Mucosa of rectum (tissue), 2 donors: Measurements from ENCODE around the gene HEXIM1.
A peak's percentile ranks its signal among the peaks of the same experiment; 100 is the strongest.

Source experiments
- H3K27ac ChIP-seq, 2 donors: one replicate each; pipeline ENCODE4 v1.7.0; 2013; ENCODE audit warnings: inconsistent platforms in 2 of 2, low read depth in 2 of 2, low read length in 2 of 2
- H3K27me3 ChIP-seq, 2 donors: one replicate each; pipeline ENCODE4 v1.7.0; 2013; ENCODE audit warnings: low read length in 2 of 2; ENCODE audit not compliant: control insufficient read depth in 2 of 2, insufficient read depth in 2 of 2
- H3K36me3 ChIP-seq, 2 donors: one replicate each; pipeline ENCODE4 v1.7.0; 2013; ENCODE audit warnings: low read length in 2 of 2; ENCODE audit not compliant: control insufficient read depth in 2 of 2, insufficient read depth in 2 of 2
- H3K4me1 ChIP-seq, 2 donors: one replicate each; pipeline ENCODE4 v1.7.0; 2013; ENCODE audit warnings: low read length in 2 of 2, mild to moderate bottlenecking in 1 of 2; ENCODE audit not compliant: control insufficient read depth in 2 of 2, insufficient read depth in 2 of 2
- H3K4me3 ChIP-seq, 2 donors: one replicate each; pipeline ENCODE4 v1.7.0; 2013; ENCODE audit warnings: low read length in 2 of 2
- H3K9ac ChIP-seq, 2 donors: one replicate each; pipeline ENCODE4 v1.7.0; 2013; ENCODE audit warnings: low read length in 2 of 2, low read depth in 1 of 2, mild to moderate bottlenecking in 1 of 2
- H3K9me3 ChIP-seq, 2 donors: one replicate each; pipeline ENCODE4 v1.7.0; 2013; ENCODE audit warnings: low read length in 2 of 2; ENCODE audit not compliant: control insufficient read depth in 2 of 2
- donor health status: healthy.
- donor health status: Normal muscosa, but diverticular disease.

HEXIM1 gene

DNA sequence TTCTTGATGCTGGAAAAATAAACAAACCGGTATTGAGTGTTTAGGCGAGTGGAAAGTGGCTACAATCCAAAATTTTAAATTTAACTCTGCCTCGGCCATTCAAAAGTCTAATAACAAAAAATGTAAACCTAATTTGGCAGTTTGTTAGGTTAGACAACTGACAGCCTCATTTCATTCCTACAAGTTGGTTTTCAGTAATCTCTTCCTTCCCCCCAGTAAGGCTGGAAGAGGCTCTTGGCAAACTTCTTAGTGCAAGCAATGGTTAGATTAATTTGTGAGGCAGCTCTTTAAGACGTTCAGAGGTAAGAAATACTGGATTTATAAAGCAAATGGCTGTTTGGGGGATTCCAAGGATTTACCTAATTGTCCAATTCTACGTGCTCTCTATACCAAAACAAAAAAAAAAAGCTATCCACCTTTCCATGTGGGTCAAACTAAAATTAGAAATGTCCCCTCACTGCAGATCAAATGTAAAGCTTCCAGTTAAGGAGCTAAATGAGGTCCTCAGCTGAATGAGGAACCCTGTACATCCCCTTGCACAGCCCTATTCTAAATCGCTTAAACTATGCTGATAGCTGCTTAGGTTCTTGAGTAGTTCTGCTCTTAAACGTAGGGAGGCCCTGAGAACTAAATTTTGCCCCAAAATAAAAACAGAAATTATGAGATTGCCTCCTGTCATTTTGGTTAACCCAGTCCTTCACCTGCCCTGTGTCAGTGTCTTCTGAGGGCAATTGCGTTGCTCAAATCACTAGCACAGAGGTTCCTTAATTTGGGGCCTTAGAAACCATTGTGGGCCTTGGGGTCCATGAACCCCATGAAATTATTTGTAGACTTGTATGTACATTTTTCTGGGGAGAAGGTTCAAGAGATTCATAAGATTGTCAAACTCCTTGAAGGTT, 2.9 kb downstream of the HEXIM1 start:
- Histone ChIP-seq H3K36me3 (no peaks in the 10 kb centered on the region), H3K4me1 (peaks cover 24 to 28% of the 10 kb centered on the region in 2 donors), H3K27ac (peak overlapping the region in 1 of 2 donors; percentile 53), H3K27me3 (no peaks in the 10 kb centered on the region), H3K9me3 (no peaks in the 10 kb centered on the region), H3K9ac (peak overlapping the region; percentile 9 to 43), H3K4me3 (peak overlapping the region; percentile 84 to 89)

DNA sequence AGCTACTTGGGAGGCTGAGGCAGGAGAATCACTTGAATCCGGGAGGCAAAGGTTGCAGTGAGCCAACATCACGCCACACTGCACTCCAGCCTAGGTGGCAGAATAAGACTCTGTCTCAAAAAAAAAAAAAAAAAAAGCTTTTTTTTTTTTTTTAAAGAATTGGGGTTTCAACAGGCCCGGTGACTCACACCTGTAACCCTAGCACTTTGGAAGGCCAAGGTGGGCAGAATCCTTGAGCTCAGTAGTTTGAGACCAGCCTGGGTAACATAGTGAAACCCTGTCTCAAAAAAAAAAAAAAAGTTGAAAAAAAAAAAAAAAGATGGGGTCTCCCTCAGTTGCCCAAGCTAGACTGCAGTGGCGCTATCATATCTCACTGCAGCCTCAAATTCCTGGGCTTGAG, 6.8 kb downstream of the HEXIM1 start:
- Histone ChIP-seq H3K4me1 (peaks cover 25 to 32% of the 10 kb centered on the region in 2 donors), H3K4me3 (no peak overlapping the region), H3K27ac (no peak overlapping the region), H3K36me3 (peaks cover 0 to 2% of the 10 kb centered on the region in 2 donors), H3K9ac (no peak overlapping the region), H3K27me3 (no peaks in the 10 kb centered on the region), H3K9me3 (no peaks in the 10 kb centered on the region)

DNA sequence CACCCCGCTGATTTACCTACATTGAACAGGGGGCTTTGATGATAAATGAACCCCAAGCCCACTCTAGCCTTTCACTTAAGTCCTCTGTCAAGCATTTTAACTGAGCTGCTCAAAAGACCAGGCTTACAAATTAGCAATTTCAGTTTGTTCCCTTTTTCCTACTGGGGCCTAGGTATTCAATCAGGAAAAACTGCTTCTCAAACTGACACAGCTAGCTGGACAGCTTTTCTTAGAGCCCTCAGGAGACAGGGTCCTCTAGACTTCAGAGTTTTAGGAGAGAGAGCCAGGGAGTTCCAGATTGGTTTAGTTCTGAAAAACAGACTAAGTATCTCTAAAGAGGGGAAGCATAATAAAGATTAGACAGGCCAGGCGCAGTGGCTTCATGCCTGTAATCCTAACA, 7.2 kb downstream of the HEXIM1 start:
- Histone ChIP-seq H3K27me3 (no peaks in the 10 kb centered on the region), H3K36me3 (peaks cover 0 to 2% of the 10 kb centered on the region in 2 donors), H3K27ac (no peak overlapping the region), H3K9ac (no peak overlapping the region), H3K4me3 (no peak overlapping the region), H3K9me3 (no peaks in the 10 kb centered on the region), H3K4me1 (peaks cover 25 to 34% of the 10 kb centered on the region in 2 donors)

DNA sequence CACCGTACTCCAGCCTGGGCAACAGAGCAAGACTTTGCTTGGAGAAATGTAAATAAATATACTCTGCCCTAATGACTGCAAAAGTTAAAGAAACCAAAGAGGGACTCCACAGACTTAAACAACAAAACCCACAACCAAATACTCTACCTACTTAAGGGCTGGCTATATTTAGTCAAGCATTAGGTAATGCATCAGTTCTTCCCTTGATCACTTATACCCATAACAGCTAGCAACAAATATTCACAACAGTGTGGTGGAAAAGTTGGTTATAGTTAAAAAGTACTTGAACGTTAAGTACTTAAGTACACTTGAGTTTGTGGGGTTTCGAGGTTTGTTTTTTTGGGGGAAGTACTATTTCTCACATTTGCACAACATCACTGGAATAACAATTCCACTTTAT, 8.0 kb downstream of the HEXIM1 start:
- Histone ChIP-seq H3K27ac (no peak overlapping the region), H3K36me3 (peaks cover 0 to 2% of the 10 kb centered on the region in 2 donors), H3K9ac (no peak overlapping the region), H3K4me1 (peaks cover 19 to 32% of the 10 kb centered on the region in 2 donors), H3K27me3 (no peaks in the 10 kb centered on the region), H3K9me3 (no peaks in the 10 kb centered on the region), H3K4me3 (no peak overlapping the region)

DNA sequence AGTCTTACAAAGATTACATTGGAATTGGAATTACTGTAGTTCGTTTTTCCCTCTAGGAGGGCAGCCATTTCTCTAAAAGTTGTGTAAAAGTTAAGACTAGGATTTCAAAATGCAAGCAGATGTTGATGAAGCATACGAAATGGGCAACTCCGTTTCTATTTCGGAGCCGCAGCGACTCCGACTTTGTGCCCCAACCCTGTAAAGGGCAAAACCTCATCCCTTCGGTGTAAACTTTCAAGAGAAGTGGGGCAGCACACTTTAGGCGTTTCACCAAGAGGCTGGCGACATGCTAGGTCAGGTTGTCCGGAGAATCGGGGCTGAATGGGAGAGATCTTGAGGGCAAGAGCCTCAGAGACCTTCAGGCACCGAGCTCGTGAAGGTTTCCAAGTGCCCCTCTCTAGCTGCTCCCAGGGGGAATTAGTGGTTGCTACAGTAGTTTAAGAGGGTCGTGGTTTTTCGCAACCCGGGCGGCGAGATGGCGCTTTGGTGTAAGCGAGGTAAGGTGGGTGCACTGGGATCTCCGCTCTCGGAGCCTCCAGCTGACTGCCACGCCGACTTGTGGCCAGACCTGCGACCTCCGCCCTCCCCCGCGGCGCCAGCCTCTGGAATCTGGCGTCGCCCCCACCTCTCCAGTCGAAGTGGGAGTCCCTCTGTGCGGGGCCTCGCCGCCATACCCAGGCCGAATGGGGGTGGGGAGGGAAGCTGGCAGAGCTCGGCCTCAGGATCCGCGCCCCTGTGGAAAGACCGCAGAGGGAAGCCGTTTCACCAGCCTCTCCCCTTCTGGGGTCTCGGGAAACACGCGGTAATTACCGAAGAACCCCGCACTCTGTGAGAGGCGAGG, 12.4 kb downstream of the HEXIM1 start:
- peaks cover 23 to 33% of the 10 kb centered on the region in 2 donors for H3K4me1 ChIP-seq
- no peaks in the 10 kb centered on the region for H3K27me3 ChIP-seq
- H3K9me3 ChIP-seq, result no peaks in the 10 kb centered on the region
- H3K4me3 ChIP-seq, result peak overlapping the region; percentile 94 to 98
- peak overlapping the region; percentile 99 for H3K9ac ChIP-seq
- peak overlapping the region; percentile 97 to 99 for H3K27ac ChIP-seq
- H3K36me3 ChIP-seq, result peaks cover 0 to 2% of the 10 kb centered on the region in 2 donors

DNA sequence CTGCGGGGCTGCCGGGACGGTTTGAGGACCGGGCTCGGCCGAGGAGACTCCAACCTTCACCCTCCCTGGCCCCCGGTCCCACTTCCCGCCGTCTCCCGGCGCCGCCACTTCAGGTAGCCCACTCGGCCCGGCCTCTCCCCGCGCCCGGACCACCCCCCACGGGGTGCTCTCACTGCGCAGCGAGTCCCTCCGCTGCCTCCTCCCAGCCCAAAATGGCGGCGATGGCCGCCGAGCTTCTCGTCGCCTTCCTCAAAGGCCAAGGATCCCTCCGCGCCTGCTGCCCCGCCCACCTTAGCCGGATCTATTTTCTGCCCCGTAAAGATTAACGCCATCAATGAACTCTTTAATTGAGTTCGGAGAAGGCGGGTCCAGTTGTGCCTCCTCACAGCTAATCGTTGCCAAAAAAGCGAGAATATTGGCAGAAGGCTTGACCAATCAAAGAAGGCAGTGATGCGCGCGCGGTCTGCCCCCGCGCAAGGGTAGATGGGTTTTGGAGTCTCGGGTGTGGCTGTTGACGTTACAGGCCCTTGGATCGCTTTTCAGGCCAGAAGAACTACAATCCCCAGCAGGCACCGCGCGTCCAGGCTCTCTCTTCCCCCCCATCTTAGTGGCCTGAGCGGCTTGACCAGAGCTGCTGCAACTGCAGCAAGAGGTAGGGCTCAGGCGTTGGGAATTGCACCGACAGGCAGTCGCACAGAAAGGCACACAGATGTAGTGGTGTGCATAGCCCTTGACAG, 13.2 kb downstream of the HEXIM1 start, which contains the start of gene HEXIM2:
Gene HEXIM2, plus strand, starts transcription at position 588 of the 737 bp plus-strand sequence. CDS start 919 bp downstream, outside the sequence.
- Histone ChIP-seq H3K9ac (peak within 1 kb of the TSS; percentile 99), H3K4me1 (peaks cover 23 to 33% of the 10 kb centered on the region in 2 donors), H3K36me3 (no peaks in the 10 kb centered on the region), H3K27ac (peak within 1 kb of the TSS; percentile 97 to 99), H3K4me3 (peak within 1 kb of the TSS; percentile 94 to 98), H3K9me3 (no peaks in the 10 kb centered on the region), H3K27me3 (no peaks in the 10 kb centered on the region)

DNA sequence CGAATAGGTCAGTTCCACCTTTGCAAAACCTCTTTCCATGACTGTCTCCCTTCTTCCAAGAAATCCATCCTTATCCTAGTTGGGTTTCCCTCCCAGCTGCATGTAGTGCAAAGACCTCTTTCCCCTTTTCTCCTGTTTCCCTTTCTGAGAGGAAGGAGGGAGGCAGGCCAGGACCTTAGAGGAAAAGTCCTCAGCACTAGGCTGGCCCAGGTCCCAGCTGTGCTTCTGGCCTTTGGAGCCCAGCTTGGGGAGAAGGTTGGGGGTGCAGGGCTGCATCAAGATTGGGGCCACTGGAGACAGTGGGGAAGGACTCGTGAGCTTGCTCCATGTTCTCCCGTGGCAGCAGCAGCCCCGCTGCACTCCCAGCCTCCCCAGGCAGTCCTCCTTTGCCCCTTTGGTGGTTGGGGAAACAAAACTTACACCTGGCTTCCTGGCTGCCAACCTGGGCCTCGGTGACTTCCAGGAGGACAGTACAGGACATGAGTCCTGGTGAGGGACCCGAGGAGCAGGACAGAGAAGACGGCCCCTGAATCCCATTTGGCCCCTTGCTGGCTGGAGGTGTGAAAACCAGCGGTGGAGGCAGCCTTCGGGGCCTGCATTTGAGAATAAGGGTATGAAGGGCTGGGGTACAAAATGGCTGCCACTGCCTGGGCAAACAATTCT, 13.9 kb downstream of the HEXIM1 start:
- Histone ChIP-seq H3K27ac (peak overlapping the region in 1 of 2 donors; percentile 46), H3K4me3 (peak overlapping the region; percentile 60 to 88), H3K4me1 (peaks cover 23 to 33% of the 10 kb centered on the region in 2 donors), H3K27me3 (no peaks in the 10 kb centered on the region), H3K9me3 (no peaks in the 10 kb centered on the region), H3K9ac (peak overlapping the region; percentile 28 to 58), H3K36me3 (no peaks in the 10 kb centered on the region)

DNA sequence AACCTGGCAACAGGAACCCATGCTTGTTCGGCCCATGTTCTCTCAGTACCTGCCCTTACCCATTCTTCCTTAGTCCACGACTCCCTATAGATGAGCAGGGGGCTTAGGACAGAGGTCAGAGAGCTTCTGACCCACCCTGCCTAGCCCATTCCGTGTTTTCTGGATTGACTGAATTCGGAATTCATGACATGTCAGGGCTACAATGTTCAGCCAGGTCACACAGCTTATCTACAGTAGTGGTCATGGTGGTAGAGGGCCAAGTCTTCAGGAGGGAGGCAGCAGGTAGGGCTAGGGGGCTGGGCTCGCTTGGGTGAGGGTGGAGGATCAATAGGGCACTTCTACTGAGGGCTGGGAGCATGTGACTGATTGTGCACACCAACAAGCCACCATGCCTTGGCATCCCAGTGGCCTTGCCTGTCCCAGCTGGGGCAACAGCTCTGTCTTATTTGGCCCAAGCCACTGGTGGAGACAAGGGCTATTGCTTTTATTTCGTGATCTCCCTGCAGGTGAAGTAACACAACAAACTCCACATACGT, 16.5 kb downstream of the HEXIM1 start:
- H3K4me1 ChIP-seq, result peaks cover 9 to 11% of the 10 kb centered on the region in 2 donors
- H3K27me3 ChIP-seq, result no peaks in the 10 kb centered on the region
- H3K4me3 ChIP-seq, result no peak overlapping the region
- H3K27ac ChIP-seq, result no peak overlapping the region
- H3K36me3 ChIP-seq, result no peaks in the 10 kb centered on the region
- no peak overlapping the region for H3K9ac ChIP-seq
- H3K9me3 ChIP-seq, result no peaks in the 10 kb centered on the region
